GM19240 (cell line): ENCODE measurements around the gene MR1.
"Not testable (repeated sequence)": the region's sequence is repeated elsewhere in the genome, so short reads cannot be mapped to it uniquely, and the experiment has no call there.

ENCODE experiments used
- DNase-seq: peaks from one replicate; pipeline ENCODE4 v3.0.0; 2011; ENCODE audit warnings: low spot score; ENCODE audit not compliant: insufficient read length

Gene MR1

DNA sequence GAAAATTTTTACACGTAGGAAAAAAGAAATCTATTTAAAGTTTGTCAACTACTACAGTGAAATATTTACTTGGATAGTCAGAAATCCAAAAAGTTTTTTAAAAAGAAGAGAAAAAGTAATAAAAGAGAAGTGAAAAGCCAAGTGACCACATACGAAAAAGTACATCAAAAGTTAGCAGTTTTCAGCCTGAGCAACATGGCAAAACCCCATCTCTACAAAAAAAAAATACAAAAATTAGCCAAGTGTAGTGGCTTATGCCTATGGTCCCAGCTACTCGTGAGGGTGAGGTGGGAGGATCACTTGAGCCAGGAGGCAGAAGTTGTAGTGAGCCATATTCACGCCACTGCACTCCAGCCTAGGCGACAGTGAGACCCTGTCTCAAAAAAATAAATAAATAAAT, 5.2 kb upstream of the MR1 start:
- no peak for DNase-seq

DNA sequence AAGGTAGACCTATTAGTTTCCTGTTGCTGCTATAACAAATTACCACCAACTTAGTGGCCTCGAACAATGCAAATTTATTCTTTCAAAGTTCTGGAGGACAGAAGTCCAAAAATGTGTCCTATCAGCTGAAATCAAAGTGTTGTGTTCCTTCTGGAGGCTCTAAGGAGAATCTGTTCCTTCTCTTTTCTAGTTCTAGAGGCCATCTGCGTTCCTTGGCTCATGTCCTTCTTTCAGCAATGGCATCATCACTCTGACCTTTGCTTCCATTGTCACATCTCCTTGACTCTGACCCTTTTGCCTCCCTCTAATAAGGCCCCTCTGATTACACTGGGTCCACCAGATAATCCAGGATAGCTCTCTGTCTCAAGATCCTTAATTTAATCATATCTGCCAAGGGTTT, 1.2 kb upstream of the MR1 start:
- no peak for DNase-seq

DNA sequence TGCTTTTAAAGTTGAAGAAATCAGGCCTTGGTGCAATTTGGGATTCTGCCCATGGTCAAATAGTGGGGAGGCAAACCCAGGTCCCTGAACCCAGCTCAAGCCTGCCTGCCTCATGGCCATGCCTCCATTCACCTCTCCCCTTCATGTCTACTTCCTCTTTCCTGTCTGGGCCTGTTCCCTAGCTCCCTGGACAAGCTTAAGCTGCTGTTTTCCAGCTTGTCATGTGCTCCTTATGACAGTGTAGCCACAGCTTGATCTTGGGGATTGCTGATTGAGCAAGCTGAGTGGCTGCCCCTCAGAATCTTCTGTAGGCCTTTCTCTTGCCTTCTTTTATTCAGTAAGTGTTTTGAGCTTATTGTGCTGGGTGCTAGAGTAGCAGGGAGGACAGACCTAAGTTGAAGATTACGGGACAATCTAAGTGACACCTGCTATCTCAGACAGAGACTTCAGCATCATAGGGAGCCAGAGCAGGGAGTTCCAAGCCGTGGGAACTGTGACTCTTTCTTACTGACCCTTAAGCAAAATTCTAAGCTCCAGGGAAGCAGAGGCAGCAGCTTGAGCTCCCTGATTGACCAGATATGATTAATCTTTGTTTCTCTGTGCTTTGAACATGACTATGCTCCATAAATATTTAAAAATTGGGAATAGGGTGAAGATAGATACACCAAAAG, 520 bp upstream of the MR1 start:
- DNase-seq, result no peak

DNA sequence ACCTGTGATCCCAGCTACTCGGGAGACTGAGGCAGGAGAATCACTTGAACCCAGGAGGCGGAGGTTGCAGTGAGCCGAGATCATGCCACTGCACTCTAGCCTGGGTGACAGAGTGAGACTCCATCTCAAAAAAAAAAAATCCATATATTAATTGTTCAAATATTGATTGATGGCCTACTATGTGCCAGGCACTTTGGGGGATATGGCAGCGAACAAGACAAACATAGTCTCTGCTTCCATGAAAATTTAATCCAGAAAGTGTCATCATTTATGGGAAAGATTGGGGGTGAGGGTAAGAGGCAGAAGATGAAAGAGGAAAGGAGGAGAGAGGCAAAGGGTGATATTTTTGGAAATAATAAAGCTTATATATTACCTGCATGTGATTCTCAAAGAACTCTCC, 1.4 kb downstream of the MR1 start:
- not testable (repeated sequence) for DNase-seq

GRCh38 chr1:181036107-181036836, 2.5 kb downstream of the MR1 start:
- no peak for DNase-seq

GRCh38 chr1:181037386-181037785, 3.6 kb downstream of the MR1 start:
- no peak for DNase-seq

- DNase-seq, result peak; percentile 74
Observed at GRCh38 chr1:181038399-181038873, 4.7 kb downstream of the MR1 start.

- DNase-seq, result no peak
Observed at GRCh38 chr1:181040284-181040865, 6.6 kb downstream of the MR1 start.

DNA sequence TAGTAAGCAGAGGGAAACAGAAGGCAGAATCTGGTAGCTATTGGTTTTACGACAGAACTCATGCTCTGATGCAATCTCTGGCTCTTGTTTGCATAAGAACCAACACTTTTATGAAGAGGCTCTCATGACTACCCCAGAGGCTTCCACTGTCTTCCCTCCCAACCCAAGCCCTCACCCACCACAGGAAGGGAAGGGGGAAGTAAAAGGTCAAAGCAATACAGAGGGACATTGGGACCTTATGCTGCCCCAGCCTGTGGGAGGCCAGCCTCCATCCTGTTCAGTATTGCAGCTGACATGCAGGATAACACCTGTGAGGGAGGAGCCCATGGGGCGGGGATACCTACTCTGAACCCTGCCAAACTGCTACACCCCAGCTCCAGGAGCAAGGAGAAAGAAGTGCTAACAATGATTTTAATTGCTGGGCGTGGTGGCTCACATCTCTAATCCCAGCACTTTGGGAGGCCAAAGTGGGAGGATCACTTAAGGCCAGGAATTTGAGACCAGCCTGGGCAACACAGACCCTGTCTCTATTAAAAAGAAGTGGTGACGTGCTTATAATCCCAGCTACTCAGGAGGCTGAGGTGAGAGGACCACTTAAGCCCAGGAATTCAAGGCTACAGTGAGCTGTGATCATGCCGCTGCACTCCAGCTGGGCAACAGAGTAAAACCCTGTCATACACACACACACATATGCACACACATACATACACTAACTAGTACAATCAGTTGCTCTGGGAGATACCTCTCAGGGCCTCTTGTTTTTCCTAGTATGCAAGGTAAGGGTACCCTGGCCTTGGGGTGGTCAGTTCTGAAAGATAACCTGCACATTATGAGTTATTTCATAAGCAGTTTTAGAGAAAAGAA, 9.5 kb downstream of the MR1 start:
- DNase-seq, result no peak

DNA sequence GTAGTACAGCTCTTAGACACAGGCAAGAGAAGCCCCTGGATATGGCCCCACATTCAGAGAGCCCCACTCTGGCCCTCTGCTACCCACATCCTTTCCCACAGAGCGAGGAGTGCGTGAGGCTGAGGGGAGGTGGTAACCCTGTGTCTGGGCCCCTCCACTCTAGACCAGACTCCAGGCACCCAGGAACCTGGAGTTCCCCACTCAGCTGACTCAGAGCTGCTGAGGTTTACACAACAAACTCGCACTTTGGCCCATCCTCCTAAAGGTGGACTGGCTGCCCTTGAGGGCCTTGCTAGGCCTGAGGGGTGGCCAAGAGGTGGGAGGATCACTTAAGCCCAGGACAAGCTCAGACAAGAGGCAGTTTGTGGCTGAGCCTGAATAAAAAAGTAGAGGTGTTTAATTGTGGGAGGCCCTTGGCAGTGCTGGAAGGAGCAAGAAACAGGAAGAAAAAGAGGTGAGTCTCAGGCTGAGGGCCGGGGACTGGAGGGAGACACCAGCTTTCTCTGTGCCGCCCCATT, 10.7 kb downstream of the MR1 start:
- DNase-seq, result peak; percentile 20

DNA sequence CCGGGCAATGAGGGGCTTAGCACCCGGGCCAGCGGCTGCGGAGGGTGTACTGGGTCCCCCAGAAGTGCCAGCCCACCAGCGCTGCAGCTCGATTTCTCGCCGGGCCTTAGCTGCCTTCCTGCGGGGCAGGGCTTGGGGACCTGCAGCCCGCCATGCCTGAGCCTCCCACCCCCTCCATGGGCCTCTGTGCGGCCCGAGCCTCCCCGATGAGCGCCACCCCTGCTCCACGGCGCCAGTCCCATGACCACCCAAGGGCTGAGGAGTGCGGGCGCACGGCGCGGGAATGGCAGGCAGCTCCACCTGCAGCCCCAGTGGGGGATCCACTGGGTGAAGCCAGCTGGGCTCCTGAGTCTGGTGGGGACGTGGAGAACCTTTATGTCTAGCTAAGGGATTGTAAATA, 12.2 kb downstream of the MR1 start:
- not testable (repeated sequence) for DNase-seq

GRCh38 chr1:181049378-181049777, 15.6 kb downstream of the MR1 start:
- DNase-seq, result no peak

- no peak for DNase-seq
Observed at GRCh38 chr1:181050922-181051321, 17.1 kb downstream of the MR1 start.

DNA sequence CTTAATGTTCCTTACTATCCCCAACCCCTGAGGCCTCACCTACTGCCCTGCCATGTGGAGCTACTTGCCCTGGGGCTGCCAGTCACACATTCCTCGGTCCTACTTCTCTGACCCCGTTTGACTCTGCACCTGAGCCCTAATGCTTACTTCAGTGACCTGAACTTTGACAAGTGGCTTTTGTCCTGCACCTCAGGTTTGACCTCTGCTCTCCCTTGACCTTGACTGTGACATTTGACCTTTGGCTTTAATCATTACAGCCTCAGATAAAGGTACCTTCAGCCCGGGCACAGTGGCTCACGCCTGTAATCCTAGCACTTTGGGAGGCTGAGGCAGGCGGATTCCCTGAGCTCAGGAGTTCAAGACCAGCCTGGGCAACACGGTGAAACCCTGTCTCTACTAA, 22.8 kb downstream of the MR1 start:
- DNase-seq, result no peak

DNA sequence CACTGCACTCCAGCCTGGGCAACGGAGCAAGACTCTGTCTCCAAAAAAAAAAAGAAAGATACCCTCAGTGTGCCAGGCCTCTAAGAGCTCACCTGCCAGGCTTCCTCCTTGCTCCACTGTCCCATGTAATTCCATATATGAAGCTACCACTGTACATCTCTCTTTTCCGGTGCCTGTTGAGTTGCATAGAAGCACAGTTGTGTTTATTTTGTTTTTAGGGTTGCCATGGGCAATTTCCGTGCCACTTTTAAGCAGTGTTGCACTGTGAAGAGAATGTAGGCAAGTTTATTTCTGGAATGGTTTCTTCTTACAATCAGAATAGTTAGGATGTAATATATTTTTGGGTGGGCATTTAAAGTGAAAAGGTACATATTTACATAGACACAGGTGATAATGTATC, 23.3 kb downstream of the MR1 start:
- DNase-seq, result no peak

- no peak for DNase-seq
Observed at GRCh38 chr1:181059435-181059834, 25.7 kb downstream of the MR1 start.

DNA sequence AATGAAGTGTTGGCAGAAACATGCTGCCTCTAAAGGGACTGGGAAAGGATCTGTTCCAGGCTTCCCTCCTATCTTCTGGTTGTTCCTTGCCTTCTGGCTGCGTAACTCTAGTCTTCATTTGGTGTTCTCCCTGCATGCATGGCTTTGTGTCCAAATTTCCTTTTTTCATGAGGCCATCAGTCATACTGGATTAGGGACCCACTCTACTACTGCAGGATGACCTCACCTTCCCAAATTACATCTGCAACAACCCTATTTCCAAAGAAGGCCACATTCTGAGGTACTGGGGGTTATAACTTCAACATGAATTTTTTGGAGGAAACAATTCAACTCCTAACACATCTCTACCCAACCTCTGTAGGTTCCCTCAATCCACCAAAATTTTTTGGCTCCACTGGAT, 26.3 kb downstream of the MR1 start:
- no peak for DNase-seq

- not testable (repeated sequence) for DNase-seq
Observed at GRCh38 chr1:181060947-181061346, 27.2 kb downstream of the MR1 start.

DNA sequence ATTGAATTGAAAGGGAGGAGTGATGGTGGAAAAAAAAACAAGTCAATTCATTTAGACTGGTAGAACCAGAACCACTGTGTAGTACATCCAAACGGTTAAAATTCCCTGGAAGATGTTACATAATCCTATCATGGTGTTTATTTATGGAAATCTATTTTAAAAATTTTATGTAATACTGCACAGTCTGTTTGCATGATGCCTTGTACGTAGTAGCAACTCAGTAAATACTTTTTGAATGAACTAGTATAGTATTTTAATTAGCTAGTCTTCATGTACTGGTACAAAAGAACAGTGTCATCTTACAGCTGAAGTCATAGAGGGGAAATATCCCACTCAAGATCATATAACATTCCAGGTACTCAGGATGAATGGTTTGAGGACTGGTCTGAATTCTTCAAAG, 27.7 kb downstream of the MR1 start:
- no peak for DNase-seq

- DNase-seq, result peak; percentile 61
Observed at GRCh38 chr1:181061891-181062835, 28.4 kb downstream of the MR1 start.
